GM18861 (cell line): ENCODE data around the gene DBP.
"Not testable (repeated sequence)": the region's sequence is repeated elsewhere in the genome, so short reads cannot be mapped to it uniquely, and the experiment has no call there.

ENCODE experiments used
- ATAC-seq: cut with Tn5 transposase; IDR thresholded peaks from one replicate; pipeline ENCODE4 v1.9.1; 2021; ENCODE audit not compliant: unreplicated experiment

Gene DBP

GRCh38 chr19:48641850-48642249 lies 4.7 kb upstream of the DBP start:
- ATAC-seq, result no peak

- no peak for ATAC-seq
These were observed 2.5 kb upstream of the DBP start for GRCh38 chr19:48639483-48640375.

- ATAC-seq, result no peak
These were observed 1.7 kb upstream of the DBP start for GRCh38 chr19:48638831-48639381.

GRCh38 chr19:48637948-48638830 lies 1.0 kb upstream of the DBP start:
- peak; percentile 5 for ATAC-seq

GRCh38 chr19:48637449-48637947 lies 319 bp upstream of the DBP start:
- peak; percentile 66 for ATAC-seq

- no peak for ATAC-seq
These were observed 967 bp downstream of the DBP start for GRCh38 chr19:48635966-48636858.

GRCh38 chr19:48635263-48635965 lies 1.8 kb downstream of the DBP start:
- ATAC-seq, result no peak

- ATAC-seq, result peak; percentile 25
These were observed 2.5 kb downstream of the DBP start for GRCh38 chr19:48634424-48635262.

GRCh38 chr19:48634036-48634342 lies 3.2 kb downstream of the DBP start:
- ATAC-seq, result no peak

GRCh38 chr19:48633148-48634035 lies 3.8 kb downstream of the DBP start:
- ATAC-seq, result no peak

- ATAC-seq, result no peak
These were observed 4.5 kb downstream of the DBP start for GRCh38 chr19:48632692-48633147.

- ATAC-seq, result not testable (repeated sequence)
These were observed 4.9 kb downstream of the DBP start for GRCh38 chr19:48632286-48632685.

GRCh38 chr19:48631225-48631624 lies 6.0 kb downstream of the DBP start:
- no peak for ATAC-seq

- ATAC-seq, result no peak
These were observed 6.7 kb downstream of the DBP start for GRCh38 chr19:48630296-48631063.

- no peak for ATAC-seq
These were observed 7.4 kb downstream of the DBP start for GRCh38 chr19:48629599-48630295.

GRCh38 chr19:48629297-48629598 lies 7.9 kb downstream of the DBP start:
- ATAC-seq, result no peak
